Measurements from ENCODE around the gene RBBP8NL. TPM values are rescaled to one million over a fixed set of nuclear protein-coding genes. Genes with fewer than 3 reads are reported as not detected.

RBBP8NL gene
- total and polyA plus RNA-seq, 4 donors = 0.21 to 1.3 (median 1.1) TPM

DNA sequence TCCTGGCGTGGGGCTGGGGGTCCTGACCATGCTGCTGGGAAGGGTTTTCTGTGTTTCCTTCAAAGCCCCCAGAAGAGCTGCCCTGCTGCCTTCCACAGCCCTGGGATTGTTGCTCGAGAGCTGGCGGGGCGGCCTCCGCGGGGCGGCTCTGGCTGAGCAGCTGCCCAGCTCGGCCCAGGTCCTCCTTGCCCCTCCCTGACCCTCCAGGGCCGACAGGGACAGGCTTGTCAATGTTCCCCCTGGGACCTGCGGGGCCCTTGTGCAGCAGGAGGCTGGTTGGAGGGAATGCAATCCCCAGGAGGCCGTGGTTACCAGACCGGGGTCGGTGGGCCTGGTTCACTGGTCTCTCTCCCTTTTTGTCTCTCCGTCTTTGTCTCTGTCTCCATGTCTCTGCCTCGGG is 28.6 kb upstream of the RBBP8NL start:
- Histone ChIP-seq H3K9ac (ENCODE audit: insufficient read depth in 1 of 2, low read length in 2 of 2) (no peak overlapping the region), H3K4me3 (no peak overlapping the region), H3K27ac (ENCODE audit: low read depth in 1 of 2, low read length in 1 of 2) (no peak overlapping the region), H3K4me1 (ENCODE audit: control insufficient read depth in 5 of 5, insufficient read depth in 5 of 5, low read length in 5 of 5) (peaks cover 0 to 75% (median 33%) of the 10 kb centered on the region in 5 donors), H3K27me3 (ENCODE audit: control insufficient read depth in 3 of 3, insufficient read depth in 3 of 3, low read length in 2 of 3) (peaks cover 0 to 3% (median 0%) of the 10 kb centered on the region in 3 donors), H3K9me3 (ENCODE audit: control insufficient read depth in 4 of 4, insufficient read depth in 3 of 4, low read length in 3 of 4) (no peaks in the 10 kb centered on the region), H3K36me3 (ENCODE audit: control insufficient read depth in 4 of 4, insufficient read depth in 4 of 4, low read length in 4 of 4) (no peaks in the 10 kb centered on the region)
- DNase-seq = no peak
- 62 to 79% methylated on average over 15 of the region's 15 CpGs for WGBS, 2 donors
- ATAC-seq (ENCODE audit: insufficient read depth, low FRiP score) = no peak
- TF ChIP-seq, protein P1, sequence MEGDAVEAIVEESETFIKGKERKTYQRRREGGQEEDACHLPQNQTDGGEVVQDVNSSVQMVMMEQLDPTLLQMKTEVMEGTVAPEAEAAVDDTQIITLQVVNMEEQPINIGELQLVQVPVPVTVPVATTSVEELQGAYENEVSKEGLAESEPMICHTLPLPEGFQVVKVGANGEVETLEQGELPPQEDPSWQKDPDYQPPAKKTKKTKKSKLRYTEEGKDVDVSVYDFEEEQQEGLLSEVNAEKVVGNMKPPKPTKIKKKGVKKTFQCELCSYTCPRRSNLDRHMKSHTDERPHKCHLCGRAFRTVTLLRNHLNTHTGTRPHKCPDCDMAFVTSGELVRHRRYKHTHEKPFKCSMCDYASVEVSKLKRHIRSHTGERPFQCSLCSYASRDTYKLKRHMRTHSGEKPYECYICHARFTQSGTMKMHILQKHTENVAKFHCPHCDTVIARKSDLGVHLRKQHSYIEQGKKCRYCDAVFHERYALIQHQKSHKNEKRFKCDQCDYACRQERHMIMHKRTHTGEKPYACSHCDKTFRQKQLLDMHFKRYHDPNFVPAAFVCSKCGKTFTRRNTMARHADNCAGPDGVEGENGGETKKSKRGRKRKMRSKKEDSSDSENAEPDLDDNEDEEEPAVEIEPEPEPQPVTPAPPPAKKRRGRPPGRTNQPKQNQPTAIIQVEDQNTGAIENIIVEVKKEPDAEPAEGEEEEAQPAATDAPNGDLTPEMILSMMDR (IDR thresholded peaks at IDR 0.05; ENCODE audit: control extremely low read depth, extremely low read depth) = no peak

- DNase-seq (peak; percentile 62 to 86 (median 73)), ATAC-seq (ENCODE audit: insufficient read depth, low FRiP score) (no peak)
- Histone ChIP-seq H3K27me3 (ENCODE audit: control insufficient read depth in 3 of 3, insufficient read depth in 3 of 3, low read length in 2 of 3) (peaks cover 0 to 3% (median 0%) of the 10 kb centered on the region in 3 donors), H3K36me3 (ENCODE audit: control insufficient read depth in 4 of 4, insufficient read depth in 4 of 4, low read length in 4 of 4) (no peaks in the 10 kb centered on the region), H3K9me3 (ENCODE audit: control insufficient read depth in 4 of 4, insufficient read depth in 3 of 4, low read length in 3 of 4) (no peaks in the 10 kb centered on the region), H3K9ac (ENCODE audit: insufficient read depth in 1 of 2, low read length in 2 of 2) (peak overlapping the region in 1 of 2 donors; percentile 32), H3K4me1 (ENCODE audit: control insufficient read depth in 5 of 5, insufficient read depth in 5 of 5, low read length in 5 of 5) (peaks cover 0 to 71% (median 33%) of the 10 kb centered on the region in 5 donors), H3K4me3 (no peak overlapping the region), H3K27ac (ENCODE audit: low read depth in 1 of 2, low read length in 1 of 2) (no peak overlapping the region)
- WGBS, 2 donors = 42 to 47% methylated on average over 30 of the region's 30 CpGs
- TF ChIP-seq, protein P1 (IDR thresholded peaks at IDR 0.05; ENCODE audit: control extremely low read depth, extremely low read depth) = no peak
Measured at GRCh38 chr20:62454904-62455636, 27.7 kb upstream of the RBBP8NL start.

DNA sequence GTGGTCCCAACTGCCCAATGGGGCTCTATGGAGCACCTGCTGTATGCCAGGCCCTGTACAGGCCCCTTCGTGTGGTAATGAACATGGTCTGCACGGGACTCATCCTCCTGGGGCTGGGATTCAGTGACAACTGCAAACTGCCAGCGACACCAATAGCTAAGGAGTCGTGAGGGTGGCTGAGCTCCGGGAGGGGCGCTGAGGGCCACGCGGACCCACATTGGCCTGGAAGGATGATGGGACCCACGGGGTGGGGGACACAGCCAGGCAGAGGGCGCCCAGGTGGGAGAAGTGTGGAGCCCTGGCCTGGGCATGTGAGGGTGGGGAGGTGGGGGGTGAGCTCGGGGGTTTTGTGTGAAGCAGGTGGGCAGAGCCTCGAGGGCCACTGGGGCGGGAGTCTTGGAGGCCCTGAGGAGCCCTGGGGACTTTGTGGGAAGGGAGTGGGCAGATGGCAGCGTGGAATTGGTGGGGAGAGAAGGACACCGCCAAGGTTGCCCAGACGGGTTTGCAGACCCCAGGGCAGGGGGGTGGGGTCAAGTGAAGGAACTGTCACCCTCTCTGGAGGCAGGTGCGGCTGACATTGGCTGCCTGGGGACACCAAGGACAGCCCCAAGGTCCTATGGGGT is 26.0 kb upstream of the RBBP8NL start:
- 82 to 86% methylated on average over 17 of the region's 17 CpGs for WGBS, 2 donors
- TF ChIP-seq, protein P1 (IDR thresholded peaks at IDR 0.05; ENCODE audit: control extremely low read depth, extremely low read depth) = no peak
- H3K27ac ChIP-seq (ENCODE audit: low read depth in 1 of 2, low read length in 1 of 2) = no peak overlapping the region
- peaks cover 0 to 3% (median 0%) of the 10 kb centered on the region in 3 donors for H3K27me3 ChIP-seq (ENCODE audit: control insufficient read depth in 3 of 3, insufficient read depth in 3 of 3, low read length in 2 of 3)
- H3K4me3 ChIP-seq = no peak overlapping the region
- H3K9ac ChIP-seq (ENCODE audit: insufficient read depth in 1 of 2, low read length in 2 of 2) = no peak overlapping the region
- DNase-seq (no peak), ATAC-seq (ENCODE audit: insufficient read depth, low FRiP score) (no peak)
- H3K4me1 ChIP-seq (ENCODE audit: control insufficient read depth in 5 of 5, insufficient read depth in 5 of 5, low read length in 5 of 5) = peaks cover 0 to 65% (median 31%) of the 10 kb centered on the region in 5 donors
- H3K9me3 ChIP-seq (ENCODE audit: control insufficient read depth in 4 of 4, insufficient read depth in 3 of 4, low read length in 3 of 4) = no peaks in the 10 kb centered on the region
- H3K36me3 ChIP-seq (ENCODE audit: control insufficient read depth in 4 of 4, insufficient read depth in 4 of 4, low read length in 4 of 4) = no peaks in the 10 kb centered on the region

All from lung (tissue), 12 donors.